ENCODE data around the gene AKT1.
A peak's percentile ranks its signal among the peaks of the same experiment; 100 is the strongest.
"Not testable (repeated sequence)": the region's sequence is repeated elsewhere in the genome, so short reads cannot be mapped to it uniquely, and the experiment has no call there.

The AKT1 gene

DNA sequence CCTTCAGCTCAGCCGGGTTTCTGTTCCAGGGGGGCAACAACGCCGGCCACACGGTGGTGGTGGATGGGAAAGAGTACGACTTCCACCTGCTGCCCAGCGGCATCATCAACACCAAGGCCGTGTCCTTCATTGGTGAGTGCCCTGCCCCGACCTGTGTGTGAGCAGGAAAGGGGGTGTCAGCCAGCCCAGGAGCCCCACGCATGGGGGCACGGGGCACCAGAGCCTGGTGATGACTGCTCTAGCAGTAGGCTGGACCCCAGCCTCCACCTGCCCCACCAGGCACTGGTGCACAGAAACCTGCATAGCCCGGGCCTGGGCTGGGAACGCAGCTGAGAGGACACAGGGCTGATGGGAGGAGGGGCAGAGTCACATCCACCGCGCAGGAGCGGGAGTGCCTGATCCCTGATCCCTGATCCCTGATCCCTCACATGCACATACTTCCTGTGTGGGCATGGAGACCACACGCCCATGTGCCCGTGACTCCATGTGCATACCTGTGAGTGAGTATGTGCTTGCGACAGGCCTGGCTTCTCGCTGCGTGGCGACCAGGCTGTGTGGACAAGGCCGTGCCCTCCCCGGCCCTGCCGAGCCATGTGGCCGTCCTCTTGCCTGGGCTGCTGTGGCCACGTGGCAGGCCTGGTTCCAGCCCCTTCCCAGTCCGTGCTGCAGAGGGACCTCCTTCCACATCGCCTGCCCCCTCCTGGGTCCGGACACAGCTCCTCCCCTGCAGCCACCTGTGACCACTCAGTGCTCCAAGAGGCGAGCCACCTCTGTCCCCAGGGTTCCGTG, 60.4 kb downstream of the AKT1 start:
- no peak for DNase-seq

DNA sequence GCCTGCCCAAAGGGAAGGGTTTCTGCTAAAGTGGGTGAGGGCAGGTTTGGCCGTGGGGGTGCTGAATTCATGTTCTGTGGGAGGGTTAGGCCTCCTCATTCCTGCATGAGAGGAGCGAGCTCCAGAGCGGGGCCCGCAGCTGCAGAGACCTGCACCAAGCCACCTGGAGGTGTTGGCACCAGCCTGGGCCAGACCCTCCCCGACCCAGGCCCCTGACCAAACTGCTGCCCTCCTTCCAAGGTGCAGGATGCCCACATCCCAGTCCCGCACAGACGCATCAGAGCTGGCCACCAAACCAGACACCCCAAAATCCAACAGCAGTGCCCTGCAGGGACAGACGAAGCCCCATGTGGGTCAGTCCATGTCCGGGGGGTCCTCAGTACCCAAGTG, 61.0 kb downstream of the AKT1 start:
- DNase-seq, result no peak

GRCh38 chr14:104734051-104734587, 61.4 kb downstream of the AKT1 start:
- no peak for DNase-seq

DNA sequence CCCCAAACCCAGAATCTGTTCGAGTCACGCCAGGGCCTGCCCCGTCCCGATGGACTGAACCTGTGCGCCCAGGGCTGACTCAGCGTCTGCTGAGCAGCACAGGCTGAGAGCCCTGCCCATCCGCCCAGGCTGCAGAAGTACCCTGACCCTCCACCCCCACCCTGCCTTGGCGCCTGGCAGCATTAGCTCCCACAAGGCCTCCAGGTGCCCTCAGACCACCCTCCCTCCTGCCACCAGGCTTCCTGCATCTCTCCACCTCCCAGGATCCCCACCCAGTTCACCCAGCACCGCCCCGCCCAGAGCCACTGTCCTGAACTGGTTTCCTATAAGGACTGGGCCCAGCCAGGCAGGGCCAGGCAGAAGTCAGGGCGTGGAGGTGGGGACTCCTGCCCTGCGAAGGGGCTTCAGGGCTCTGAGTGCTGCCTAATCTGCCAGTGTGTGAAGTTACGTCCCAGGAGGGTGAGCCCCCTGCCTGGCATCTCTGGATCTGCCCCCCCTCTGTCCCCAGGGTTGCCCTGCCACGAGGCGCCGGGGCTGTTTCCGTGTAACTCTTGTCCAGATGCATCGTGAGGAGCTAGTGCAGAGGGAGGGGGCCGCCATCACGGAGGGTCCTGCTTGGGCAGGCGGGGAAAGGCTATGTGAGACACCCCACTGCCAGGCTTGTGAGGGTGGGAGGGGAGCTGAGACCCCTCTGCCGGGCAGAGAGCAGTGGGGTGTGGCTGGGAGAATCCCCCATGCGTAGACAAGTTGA, 62.4 kb downstream of the AKT1 start:
- no peak for DNase-seq

GRCh38 chr14:104732355-104732804, 63.2 kb downstream of the AKT1 start:
- DNase-seq, result no peak

DNA sequence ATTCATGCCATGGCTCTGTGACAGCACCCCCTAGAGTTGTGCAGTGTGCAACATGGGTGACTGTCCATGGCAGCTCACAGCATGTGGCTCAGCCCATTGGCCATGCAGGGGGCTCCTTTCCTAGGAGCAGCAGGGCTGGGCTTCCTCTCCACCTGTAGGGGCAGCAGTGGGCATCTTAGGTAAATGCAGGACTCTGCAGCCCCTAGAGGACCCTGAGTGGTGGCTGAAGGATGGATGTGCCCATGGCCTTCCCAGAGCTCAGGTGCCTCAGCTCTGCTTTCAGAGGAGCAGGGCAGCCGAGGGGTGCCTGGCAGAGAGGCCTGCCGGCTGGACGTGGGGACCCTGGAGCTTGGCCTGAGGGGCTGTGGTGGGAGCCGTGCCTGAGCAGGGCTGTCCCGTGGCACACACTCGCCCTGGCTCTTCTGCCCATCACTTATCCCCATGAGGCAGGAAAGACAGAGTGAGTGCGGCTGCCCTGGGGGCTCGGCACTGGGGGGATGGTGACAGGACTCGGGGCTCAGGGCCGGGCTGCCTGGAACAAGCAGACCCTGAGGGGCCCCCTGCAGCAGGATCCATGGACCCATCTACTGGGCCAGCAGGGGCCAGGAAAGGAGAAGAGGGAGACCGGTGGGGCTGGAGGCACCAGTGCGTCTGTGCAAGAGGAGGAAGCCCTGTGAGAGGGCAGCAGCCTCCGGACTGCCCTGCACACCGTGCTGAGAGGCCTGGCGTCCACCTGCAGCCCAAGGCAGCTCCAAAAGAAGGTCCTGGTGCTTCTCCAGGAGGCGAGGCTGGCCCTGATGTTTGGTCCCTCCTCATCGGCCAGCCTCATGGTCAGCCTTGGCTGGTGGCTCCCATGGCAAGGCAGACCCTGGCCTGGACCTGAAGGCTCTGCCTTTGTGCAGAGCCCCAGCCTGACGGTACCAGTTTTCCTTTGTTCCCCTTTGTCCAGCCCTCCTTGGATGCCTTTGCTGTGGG, 63.9 kb downstream of the AKT1 start:
- DNase-seq, result no peak

GRCh38 chr14:104730487-104730886, 65.1 kb downstream of the AKT1 start:
- DNase-seq, result no peak

DNA sequence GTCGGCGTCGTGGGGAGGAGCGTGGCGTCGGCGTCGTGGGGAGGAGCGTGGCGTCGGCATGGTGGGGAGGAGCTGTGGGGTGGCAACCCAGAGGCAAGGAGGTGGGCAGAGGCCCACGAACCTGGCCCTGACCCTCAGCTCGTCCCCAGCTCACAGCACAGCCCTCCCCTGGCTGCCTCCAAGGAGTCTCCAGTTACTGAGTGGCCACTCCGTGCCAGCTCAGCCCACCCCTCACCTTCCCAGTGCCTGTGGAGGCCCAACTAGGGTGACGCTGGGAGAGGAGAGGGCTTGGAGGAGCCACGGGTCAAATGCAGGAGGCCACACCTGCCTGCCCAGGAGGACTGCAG, 65.7 kb downstream of the AKT1 start:
- DNase-seq, result no peak

DNA sequence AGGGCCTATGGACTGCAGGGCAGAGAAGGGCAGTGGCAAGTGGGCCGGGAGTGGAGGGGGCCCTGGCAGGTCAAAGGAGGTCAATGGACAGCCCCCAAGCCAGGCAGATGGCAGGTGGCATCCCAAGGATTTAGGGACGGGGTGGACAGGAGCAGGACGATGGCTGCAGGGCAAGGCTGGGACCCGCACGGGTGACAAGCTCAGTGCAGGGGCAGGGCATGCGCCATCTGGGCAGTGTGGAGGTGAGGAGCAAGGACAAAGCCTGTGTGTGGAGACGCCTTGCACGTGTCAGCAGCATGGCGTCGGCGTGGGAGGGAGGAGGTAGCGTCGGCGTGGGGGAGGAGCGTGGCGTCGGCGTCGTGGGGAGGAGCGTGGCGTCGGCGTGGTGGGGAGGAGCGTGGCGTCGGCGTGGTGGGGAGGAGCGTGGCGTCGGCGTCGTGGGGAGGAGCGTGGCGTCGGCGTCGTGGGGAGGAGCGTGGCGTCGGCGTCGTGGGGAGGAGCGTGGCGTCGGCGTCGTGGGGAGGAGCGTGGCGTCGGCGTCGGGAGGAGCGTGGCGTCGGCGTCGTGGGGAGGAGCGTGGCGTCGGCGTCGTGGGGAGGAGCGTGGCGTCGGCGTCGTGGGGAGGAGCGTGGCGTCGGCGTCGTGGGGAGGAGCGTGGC, 66.2 kb downstream of the AKT1 start:
- not testable (repeated sequence) for DNase-seq

- no peak for DNase-seq
Measured at GRCh38 chr14:104728631-104729030, 66.9 kb downstream of the AKT1 start.

GRCh38 chr14:104726600-104727451, 68.7 kb downstream of the AKT1 start:
- no peak for DNase-seq

DNA sequence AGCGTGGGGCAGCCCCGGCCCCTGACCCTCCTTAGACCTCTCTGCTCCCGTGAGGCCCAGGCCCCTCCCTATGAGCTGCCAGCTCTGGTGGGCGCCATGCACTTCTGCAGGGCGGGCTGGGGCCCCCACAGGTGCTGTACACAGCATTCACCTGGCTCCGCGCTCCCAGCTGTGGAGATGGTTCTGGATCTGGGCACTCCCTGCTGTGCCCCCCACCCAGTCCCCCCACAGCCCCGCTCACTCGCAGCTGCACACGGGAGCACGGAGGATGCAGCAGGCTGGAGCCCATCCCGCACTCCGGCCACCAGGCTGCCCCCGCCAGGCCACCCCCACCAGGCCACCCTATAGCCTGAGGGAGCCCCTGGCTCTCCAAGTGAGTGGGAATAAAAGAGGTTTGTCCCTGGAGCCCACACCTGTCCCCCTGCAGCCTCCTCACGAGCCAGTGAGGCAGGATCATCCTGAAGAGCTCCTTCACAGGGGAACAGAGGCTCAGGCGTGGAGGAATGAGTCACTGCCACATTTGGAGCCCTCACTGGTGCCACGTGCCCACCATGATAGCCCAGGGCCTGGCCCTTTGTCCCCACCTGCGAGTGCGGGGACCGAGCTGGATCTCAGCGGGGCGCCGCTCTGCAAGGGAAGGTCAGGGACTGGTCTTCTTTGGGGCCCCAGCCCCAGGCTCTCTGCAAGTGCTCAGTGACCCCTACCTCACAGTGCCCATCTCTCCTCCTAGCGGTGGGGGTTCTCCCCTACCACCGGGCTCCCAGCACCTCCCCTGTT, 69.6 kb downstream of the AKT1 start:
- no peak for DNase-seq

DNA sequence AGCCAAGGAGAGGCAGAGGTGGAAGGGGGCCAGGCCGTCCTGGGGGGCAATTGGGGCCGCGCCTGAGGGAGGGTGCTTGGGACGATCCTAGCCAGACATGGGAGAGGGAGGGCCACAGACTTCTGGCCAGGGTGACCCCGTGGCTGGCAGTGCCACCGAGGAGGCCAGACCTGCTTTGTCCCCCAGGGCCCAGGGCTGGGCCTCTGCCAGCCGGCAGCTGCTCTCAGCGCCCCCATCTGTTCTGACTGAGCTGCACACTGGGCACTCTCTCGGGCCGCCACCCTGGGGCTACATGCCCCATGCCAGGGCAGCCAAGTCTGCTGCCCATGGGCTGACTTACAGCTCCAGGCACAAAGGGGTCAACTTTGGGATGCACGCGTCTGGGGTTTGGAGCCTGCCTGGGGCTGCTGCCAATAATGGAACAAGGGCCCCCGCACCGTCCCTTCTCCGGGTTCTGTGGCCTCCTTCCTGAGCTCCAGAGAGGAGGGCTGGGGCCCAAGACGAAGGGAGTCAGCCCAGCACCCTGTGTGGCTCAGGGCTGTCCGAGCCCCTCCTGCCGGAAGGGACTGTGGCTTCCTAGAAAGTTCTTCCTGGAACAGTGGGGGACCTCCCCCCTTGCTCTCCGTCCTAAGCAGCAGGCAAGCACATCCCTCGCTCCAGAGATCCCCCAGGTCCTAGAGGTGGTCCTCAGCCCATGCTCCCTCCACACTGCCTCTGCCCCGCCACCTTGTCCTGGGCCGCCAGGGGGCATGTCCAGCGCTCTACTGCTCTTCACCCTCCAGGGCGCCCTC, 70.4 kb downstream of the AKT1 start:
- DNase-seq, result no peak

DNA sequence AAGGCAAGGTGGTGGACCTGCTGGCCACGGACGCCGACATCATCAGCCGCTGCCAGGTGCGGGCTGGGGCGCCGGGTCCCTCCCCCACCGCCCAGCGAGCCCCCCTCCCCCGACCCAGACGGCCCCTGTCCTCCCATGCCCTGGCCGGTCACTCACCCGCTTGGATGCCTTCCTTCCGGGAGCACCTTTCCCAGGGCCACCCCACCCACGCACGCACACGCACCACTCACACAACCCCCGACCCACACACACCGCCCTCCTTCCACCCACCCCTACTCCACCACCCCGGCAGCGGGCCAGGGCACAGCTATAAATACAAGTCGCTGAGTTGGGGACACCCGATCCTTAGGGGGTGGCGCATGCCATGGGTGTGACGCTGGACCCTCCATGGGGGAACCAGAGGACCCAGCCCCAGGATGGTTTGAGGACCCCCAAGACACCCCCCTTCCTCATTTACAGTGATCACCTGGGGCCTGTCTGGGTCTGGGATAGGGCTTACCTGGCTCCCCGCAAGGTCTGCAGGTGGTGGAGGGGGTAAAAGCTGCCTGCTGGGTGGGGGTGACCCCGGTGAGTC, 71.1 kb downstream of the AKT1 start:
- DNase-seq, result no peak

DNA sequence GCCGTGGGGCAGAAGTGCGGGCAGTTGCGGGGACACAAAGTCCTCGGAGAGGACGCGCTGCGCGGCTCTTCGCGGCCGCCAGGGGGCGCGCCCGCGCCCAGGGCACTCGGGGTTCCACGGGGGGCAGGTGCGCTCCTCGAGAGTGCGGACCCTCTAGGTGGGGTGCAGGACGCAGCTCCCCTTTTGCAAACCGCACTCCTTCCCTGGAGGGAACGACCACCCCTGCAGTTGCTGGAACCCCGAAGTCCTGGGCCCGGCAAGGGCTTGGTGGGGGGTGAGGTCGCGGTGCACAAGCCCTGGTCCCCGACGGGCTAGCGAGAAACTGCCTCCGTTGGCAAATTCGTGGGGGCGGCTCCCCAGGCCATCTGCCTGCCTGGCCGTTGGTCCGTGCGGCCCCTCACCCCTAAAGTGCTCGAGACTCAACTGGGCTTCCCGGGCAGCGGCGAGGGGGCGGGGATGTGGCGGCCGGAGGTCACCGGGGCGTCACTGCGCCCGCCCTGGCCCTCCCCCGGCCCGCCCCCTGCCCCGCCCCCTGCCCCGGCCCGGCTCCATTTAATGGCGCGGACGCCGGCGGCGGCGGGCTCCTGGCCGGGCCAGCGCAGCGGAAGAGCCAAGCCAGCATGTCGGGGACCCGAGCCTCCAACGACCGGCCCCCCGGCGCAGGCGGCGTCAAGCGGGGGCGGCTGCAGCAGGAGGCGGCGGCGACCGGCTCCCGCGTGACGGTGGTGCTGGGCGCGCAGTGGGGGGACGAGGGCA, 71.7 kb downstream of the AKT1 start, which contains the start of gene ADSS1:
TSS of gene ADSS1 (plus strand) at position 579 of the 756 bp plus-strand sequence. CDS start at position 621, 42 bp downstream.
- DNase-seq, result peak; percentile 56

DNA sequence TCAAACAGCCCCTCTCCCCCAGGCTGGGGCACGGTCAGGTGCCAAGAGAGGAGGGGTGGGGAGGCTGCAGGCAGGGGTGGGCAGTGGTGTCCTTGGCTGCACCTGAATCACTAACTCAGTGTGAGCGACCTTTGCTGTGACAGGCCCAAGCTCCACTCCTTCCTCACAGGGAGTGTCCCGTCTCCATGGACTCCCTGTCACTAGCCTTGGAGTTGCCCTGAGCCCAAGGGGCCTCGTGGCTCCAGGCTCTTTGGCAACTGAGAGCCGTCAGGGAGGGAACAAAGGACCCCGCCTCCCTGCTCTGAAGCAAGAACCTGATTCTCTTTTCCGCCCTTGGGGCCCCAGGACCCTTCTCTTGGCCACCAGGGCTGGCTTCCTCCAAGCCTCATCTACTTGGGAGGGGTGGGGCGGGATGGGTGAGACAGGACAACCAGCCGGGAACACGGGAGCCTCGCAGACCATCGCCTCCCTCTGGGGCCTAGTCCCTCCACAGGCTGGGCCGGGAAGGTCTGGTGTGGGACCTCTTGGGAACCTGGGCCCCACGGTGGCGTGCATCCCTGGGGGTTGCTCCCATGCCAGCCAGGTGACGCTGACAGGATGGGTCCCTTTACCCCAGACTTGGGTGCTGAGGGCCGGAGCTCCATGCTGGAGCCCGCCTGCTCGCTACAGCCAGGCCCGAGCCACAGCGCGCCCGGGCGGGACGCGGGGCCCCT, 72.5 kb downstream of the AKT1 start:
- no peak for DNase-seq
